Left hindlimb (tissue), 1 donor: ENCODE data around the gene ADPRHL1.
A peak's percentile ranks its signal among the peaks of the same experiment; 100 is the strongest.

Source experiments
- DNase-seq: peaks from one replicate; pipeline ENCODE4 v3.0.0-alpha.2; 2018

ADPRHL1 gene

DNA sequence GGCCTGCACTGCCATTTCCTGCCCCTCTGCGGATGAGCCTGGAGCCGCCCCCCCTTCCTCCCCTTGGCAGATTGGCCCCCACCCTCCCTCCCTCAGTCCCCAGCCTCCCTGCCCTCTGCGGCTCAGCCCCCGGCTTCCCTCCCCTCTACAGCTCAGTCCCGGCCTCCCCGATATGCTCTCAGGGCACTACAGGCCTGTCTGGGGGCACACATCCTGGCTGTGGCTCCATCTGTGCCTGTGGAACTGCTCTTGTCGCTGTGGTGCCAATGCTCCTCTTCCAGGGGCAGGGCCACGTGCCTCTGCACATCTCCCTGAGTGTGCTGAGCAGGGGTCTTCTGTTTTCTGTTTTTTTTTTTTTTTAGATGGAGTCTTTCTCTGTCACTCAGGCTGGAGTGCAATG is 39.0 kb downstream of the ADPRHL1 start:
- no peak for DNase-seq

- peak; percentile 73 for DNase-seq
These were observed 39.4 kb downstream of the ADPRHL1 start for GRCh38 chr13:113413898-113414282.

DNA sequence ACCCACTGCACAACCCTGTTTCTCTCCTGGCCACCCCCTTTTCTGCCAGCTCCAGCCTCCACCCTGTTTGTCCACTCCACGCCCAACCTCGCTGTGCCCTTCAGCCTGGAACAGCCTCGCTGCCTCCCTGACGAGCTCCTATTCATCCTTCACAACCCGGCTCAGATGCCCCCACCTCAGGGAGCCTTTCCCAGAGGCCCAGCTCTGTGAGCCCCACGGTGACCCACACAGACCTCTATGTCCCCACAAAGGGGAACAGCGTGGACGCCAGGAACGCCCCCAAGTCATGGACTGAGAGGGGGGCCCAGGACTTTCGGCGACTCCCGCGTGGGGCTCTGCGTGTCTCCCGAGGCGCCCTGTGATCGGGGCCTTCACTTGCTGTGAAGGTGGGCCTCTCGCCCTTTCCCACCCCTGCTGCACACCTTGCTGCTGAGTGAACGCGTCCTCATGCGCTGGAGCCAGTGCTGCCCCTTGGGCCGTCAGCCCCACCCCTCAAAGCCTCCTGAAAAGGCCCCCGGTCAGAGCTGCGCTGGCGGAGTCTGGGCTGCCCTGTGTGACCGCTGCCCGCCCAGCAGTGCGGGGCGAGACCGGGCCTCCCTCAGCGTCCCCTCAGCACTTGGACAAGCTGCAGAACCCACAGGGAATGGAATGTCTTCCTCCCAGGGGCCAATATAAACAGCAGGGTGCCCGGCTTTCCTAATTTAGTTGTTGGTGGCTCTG is 40.0 kb downstream of the ADPRHL1 start:
- DNase-seq, result peak; percentile 64

DNA sequence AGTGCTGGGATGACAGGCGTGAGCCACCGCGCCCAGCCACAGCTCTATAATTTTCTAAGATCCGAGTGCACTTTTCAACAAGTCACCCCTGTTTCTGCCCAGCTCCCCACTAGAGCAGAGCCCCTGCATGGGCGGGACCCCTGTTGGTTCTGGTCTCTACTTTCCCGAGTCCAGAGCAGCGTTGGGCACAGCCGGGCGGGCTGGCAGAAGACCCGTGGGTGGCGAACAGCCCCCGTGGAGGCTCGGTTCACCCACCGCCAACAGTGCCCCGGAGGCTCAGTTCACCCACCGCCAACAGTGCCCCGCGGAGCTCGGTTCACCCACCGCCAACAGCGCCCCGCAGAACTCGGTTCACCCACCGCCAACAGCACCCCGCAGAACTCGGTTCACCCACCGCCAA is 40.8 kb downstream of the ADPRHL1 start:
- DNase-seq, result peak; percentile 25

GRCh38 chr13:113411216-113412023 is 41.9 kb downstream of the ADPRHL1 start:
- DNase-seq, result peak; percentile 73

DNA sequence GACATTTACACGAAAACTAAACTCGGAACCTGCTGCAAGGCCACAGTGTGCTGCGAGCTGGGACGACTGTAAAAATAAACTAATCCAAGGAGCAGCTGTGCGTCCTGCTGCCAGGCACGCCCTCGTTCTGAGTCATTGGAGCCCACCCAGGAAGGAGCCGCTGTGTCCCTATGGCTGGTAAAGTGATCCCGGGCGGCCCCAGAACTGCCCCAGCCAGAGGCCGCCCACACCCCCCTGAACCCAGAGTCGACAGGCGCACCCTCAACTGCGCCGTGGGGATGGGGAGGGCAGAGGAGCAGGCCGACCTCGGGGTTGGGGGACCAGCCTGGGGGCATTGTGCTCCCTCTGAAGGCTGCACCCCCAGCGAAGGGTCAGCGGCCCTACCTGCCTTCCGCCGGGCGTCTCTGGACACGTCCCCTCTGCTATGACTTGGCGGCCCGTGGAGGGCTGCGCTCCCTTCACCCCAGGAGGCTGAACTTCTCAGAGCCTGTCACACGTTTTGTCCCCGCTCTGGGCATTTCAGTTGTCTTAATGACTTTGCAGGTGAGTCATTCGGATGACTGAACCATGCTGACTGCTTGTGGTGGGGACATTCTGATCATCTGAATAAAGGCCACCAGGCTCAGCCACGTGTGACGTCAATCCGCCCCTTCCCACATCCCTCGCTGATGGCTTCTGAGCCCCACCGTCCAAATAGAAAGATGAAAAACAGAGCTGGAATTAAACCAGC is 42.7 kb downstream of the ADPRHL1 start:
- peak; percentile 74 for DNase-seq

GRCh38 chr13:113408562-113408961 is 44.7 kb downstream of the ADPRHL1 start:
- DNase-seq, result peak; percentile 13

- DNase-seq, result peak; percentile 22
These were observed 45.5 kb downstream of the ADPRHL1 start for GRCh38 chr13:113407531-113408393.

DNA sequence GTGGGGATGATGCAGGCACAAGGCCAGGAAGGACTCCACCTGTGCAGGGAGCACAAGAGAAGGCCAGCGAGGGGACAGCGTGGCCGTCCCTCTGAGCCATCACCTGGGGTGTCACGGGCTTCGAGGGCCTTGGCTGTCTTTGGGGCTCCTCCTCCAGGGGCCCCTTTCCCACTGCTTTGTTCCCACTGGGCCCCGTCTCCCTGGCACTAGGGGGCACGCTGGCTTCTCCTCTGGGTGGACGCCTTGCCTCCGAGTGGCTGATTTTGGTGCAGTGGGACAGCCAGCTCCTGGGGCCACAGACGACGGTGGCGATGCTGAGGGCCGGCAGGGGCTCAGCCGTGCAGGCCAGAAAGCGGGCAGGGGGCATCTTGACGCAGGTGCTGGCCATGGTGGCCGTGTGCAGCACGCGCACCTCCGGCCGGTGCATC is 46.2 kb downstream of the ADPRHL1 start:
- peak; percentile 32 for DNase-seq

DNA sequence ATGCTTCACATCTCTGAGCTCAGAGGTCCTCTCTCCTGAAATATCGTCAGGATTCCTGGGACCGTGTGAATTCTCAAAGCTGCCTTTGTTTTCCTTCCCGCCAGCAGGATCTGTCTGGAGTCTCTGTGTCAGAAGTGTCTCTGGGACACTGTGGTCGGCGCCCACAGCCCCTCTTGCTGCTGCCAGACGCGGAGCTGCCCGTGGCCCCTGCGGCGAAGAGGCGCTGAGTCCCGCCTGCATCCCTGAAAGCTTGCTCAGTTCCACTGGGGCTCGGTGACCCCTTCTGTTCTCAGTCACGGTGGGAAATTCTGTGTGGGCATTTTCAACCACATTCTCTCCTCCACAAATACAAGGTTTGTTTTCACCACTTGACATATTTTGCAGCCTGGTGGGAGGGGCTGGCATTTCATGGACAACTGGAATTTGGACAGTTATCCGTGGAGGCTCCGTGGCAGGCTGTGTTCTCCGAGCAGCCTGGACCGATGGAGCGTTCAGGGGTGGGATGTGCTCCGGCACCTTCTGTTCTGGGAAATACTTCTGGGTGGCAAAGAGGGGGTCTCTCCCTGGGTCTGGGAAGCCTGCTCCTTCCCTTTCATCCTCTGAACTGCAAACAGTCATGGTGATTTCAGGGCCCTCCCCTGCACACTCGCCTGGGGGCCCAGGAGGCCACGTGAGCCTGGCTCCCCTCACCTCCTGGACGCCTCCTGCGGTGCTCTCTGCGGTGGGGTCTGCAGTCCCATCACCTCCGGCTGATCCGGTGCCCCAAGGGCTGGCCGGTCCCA is 46.8 kb downstream of the ADPRHL1 start:
- peak; percentile 25 for DNase-seq

- peak; percentile 23 for DNase-seq
These were observed 47.6 kb downstream of the ADPRHL1 start for GRCh38 chr13:113405481-113406300.

- DNase-seq, result peak; percentile 26
These were observed 48.4 kb downstream of the ADPRHL1 start for GRCh38 chr13:113404723-113405471.

DNA sequence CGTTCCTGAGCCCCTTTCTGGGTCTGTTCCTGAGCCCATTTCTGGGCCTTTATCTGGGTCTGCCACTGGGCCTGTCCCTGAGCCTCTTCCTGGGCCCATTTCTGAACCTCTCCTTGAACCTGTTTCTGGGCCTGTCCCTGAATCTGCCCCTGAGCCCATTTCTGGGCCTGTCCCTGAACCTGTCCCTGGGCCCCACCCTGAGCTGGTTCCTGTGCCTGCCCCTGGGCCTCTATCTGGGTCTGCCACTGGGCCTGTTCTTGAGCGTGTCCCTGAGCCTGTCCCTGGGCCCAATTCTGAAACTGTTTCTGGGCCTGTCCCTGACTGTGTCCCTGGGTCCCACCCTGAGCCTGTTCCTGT is 48.9 kb downstream of the ADPRHL1 start:
- no peak for DNase-seq

DNA sequence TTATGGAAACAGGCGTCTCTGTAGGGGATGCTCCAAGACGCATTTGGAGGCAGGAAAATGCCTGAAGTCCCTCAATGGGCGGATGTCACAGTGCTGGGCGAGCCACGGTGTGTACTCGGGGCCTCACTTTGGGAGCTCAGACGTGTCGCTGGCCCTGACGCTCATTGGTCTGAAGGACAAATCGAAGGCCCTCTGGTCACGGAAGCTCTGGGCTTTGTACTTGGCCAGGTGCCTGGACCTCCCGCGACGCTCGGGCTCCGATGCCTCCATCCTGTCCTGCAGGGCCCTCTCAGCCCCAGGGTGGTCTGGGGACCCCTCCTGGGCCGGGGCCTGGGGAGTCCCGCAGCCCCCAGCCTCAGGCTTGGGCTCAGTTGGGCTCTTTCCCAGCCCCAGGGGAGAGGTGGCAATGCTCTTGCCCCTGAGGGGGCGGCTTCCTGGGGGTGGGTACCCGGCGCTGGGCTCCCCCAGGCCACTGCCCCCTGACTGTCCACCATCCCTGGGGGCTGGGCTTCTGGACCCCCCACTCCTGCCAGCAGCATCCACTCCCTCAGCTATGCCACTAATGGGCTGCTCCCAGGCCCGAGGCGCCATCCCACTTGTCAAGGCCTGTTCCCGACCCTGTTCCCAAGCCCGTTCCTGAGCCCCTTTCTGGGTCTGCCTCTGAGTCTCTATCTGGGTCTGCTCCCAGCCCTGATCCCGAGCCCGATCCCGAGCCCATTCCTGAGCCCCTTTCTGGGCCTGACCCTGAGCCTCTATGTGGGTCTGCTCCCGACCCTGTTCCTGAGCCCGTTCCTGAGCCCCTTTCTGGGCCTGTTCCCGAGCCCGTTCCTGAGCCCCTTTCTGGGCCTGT is 49.8 kb downstream of the ADPRHL1 start:
- peak; percentile 29 for DNase-seq

DNA sequence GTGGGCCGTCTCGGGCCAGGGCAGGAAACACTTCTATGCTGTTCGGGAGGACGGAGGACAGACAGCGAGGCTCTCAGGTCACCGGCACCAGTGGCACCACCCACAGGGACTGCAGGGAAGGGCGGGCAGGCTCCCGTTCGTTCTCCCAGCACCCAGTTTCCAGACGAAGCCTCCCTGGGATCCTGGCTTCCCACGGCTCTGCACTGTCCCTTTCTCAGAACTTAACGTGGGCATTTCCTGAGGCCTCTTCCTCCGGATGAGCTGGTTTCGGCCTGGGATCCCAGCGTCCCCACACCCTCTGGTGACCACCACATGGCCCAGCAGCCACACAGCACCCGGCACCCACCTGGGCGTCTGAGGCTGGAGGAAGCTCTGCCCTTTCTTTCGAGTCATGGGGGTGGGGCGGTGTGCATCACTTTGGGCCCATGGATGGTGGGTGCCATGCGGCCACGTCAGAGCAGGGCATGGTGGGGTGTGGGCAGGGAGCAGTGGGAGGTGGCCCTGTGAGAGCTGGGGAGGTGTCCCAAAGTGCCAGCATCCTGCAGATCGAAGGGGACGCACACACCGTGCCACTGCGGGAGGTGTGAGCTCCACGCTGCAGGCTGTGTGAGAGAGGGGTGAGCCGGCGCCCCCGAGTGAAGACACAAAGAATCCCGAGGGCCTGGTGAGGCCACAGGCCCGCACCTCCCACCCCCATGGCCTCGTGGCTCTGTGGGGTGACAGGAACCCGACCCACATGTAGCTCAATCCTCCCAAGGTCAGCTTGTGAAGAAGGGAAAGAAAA is 50.6 kb downstream of the ADPRHL1 start:
- DNase-seq, result peak; percentile 25

GRCh38 chr13:113401452-113402415 is 51.6 kb downstream of the ADPRHL1 start:
- peak; percentile 23 for DNase-seq
